WTC11 (cell line): ENCODE data around the gene GRAMD2B.

ENCODE experiments used
- ATF3 ChIP-seq: sonication (generic); formaldehyde crosslinking; conservative IDR thresholded peaks from 2 replicates; pipeline ENCODE4 v1.8.1; 2022; ENCODE audit warnings: mild to moderate bottlenecking, missing genetic modification reagents
- CREB1 ChIP-seq: sonication (generic); formaldehyde crosslinking; IDR thresholded peaks from 2 replicates; pipeline ENCODE4 v1.8.0; 2023; ENCODE audit warnings: mild to moderate bottlenecking, missing genetic modification reagents
- CREM ChIP-seq: sonication (generic); formaldehyde crosslinking; IDR thresholded peaks from 2 replicates; pipeline ENCODE4 v1.8.1; 2022; ENCODE audit warnings: mild to moderate bottlenecking, missing genetic modification reagents, moderate library complexity
- CTCF ChIP-seq: fragments of 200-600 bp; IDR thresholded peaks from 2 replicates; pipeline ENCODE4 v1.8.0; 2022; ENCODE audit warnings: antibody characterized with exemption
- JUN ChIP-seq: sonication (generic); formaldehyde crosslinking; IDR thresholded peaks from 2 replicates; pipeline ENCODE4 v1.8.0; 2023; ENCODE audit warnings: mild to moderate bottlenecking, missing genetic modification reagents
- NR2C2 ChIP-seq: sonication (generic); formaldehyde crosslinking; IDR thresholded peaks from 2 replicates; pipeline ENCODE4 v1.8.0; 2022; ENCODE audit warnings: mild to moderate bottlenecking, missing genetic modification reagents
- TCF7 ChIP-seq: sonication (generic); formaldehyde crosslinking; IDR thresholded peaks from 2 replicates; pipeline ENCODE4 v1.8.0; 2022; ENCODE audit warnings: mild to moderate bottlenecking, low read depth, missing genetic modification reagents, moderate library complexity
- ZNF121 ChIP-seq: sonication (generic); formaldehyde crosslinking; IDR thresholded peaks from 2 replicates; pipeline ENCODE4 v1.8.0; 2023; ENCODE audit warnings: missing genetic modification reagents
- ZNF263 ChIP-seq: sonication (generic); formaldehyde crosslinking; IDR thresholded peaks from 2 replicates; pipeline ENCODE4 v1.8.1; 2022; ENCODE audit warnings: low read depth, mild to moderate bottlenecking, moderate library complexity, missing genetic modification reagents
- ZNF423 ChIP-seq: fragments of 250-450 bp; sonication (Bioruptor Pico); IDR thresholded peaks from 2 replicates; pipeline ENCODE4 v2.1.2; 2022; ENCODE audit warnings: mild to moderate bottlenecking, moderate library complexity
- TF ChIP-seq, protein P1 (sequence below): sonication (generic); formaldehyde crosslinking; IDR thresholded peaks from 2 replicates; pipeline ENCODE4 v1.8.1; 2023; ENCODE audit warnings: mild to moderate bottlenecking, missing genetic modification reagents, moderate library complexity
- TF ChIP-seq, protein P2 (sequence below): sonication (generic); formaldehyde crosslinking; IDR thresholded peaks from 2 replicates; pipeline ENCODE4 v1.8.0; 2022; ENCODE audit warnings: missing genetic modification reagents
- TF ChIP-seq, protein P3 (sequence below): sonication (generic); formaldehyde crosslinking; IDR thresholded peaks from 2 replicates; pipeline ENCODE4 v1.8.1; 2022; ENCODE audit warnings: low read depth, mild to moderate bottlenecking, moderate library complexity, missing genetic modification reagents, borderline replicate concordance

GRCh38 chr5:126452477-126452876 is 29.3 kb downstream of the GRAMD2B start:
- no peak for TF ChIP-seq CTCF
- TF ChIP-seq, protein P1, sequence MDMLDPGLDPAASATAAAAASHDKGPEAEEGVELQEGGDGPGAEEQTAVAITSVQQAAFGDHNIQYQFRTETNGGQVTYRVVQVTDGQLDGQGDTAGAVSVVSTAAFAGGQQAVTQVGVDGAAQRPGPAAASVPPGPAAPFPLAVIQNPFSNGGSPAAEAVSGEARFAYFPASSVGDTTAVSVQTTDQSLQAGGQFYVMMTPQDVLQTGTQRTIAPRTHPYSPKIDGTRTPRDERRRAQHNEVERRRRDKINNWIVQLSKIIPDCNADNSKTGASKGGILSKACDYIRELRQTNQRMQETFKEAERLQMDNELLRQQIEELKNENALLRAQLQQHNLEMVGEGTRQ: no peak
- no peak for TF ChIP-seq TCF7 (CRISPR knock-in tag)
- TF ChIP-seq CREB1 (CRISPR knock-in tag): no peak
- TF ChIP-seq, protein P2, sequence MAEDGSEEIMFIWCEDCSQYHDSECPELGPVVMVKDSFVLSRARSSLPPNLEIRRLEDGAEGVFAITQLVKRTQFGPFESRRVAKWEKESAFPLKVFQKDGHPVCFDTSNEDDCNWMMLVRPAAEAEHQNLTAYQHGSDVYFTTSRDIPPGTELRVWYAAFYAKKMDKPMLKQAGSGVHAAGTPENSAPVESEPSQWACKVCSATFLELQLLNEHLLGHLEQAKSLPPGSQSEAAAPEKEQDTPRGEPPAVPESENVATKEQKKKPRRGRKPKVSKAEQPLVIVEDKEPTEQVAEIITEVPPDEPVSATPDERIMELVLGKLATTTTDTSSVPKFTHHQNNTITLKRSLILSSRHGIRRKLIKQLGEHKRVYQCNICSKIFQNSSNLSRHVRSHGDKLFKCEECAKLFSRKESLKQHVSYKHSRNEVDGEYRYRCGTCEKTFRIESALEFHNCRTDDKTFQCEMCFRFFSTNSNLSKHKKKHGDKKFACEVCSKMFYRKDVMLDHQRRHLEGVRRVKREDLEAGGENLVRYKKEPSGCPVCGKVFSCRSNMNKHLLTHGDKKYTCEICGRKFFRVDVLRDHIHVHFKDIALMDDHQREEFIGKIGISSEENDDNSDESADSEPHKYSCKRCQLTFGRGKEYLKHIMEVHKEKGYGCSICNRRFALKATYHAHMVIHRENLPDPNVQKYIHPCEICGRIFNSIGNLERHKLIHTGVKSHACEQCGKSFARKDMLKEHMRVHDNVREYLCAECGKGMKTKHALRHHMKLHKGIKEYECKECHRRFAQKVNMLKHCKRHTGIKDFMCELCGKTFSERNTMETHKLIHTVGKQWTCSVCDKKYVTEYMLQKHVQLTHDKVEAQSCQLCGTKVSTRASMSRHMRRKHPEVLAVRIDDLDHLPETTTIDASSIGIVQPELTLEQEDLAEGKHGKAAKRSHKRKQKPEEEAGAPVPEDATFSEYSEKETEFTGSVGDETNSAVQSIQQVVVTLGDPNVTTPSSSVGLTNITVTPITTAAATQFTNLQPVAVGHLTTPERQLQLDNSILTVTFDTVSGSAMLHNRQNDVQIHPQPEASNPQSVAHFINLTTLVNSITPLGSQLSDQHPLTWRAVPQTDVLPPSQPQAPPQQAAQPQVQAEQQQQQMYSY (CRISPR knock-in tag): no peak
- TF ChIP-seq JUN (CRISPR knock-in tag): no peak
- TF ChIP-seq CREM: no peak
- TF ChIP-seq ZNF121 (CRISPR knock-in tag): no peak
- no peak for TF ChIP-seq ZNF263
- TF ChIP-seq, protein P3, sequence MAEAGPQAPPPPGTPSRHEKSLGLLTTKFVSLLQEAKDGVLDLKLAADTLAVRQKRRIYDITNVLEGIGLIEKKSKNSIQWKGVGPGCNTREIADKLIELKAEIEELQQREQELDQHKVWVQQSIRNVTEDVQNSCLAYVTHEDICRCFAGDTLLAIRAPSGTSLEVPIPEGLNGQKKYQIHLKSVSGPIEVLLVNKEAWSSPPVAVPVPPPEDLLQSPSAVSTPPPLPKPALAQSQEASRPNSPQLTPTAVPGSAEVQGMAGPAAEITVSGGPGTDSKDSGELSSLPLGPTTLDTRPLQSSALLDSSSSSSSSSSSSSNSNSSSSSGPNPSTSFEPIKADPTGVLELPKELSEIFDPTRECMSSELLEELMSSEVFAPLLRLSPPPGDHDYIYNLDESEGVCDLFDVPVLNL: no peak
- TF ChIP-seq ZNF423: no peak
- no peak for TF ChIP-seq NR2C2 (CRISPR knock-in tag)
- no peak for TF ChIP-seq ATF3
